ENCODE measurements around the gene ORAI2.
"Not testable (repeated sequence)": the region's sequence is repeated elsewhere in the genome, so short reads cannot be mapped to it uniquely, and the experiment has no call there.

Gene ORAI2

GRCh38 chr7:102454468-102454867, 21.1 kb downstream of the ORAI2 start:
- Histone ChIP-seq H3K36me3 (replicated peaks; ENCODE audit: low read depth, low read length) (peaks cover 2% of the 10 kb centered on the region), H3K4me2 (ENCODE audit: low read length) (no peak overlapping the region)

DNA sequence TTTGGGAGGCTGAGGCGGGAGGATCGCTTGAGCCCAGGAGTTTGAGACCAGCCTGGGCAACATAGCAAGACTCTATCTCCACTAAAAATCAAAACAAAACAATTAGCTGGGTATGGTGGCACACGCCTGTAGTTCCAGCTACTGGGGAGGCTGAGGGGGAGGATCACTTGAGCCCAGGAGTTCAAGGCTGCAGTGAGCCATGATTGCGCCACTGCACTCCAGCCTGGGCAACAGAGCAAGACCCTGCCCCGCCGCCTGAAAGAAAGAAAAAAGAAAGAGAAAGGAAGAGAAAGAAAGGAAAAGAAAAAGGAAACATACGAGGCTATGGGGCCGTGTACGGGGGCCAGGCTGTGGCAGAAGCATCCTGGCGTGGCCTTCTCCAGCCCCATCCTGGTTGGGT, 21.6 kb downstream of the ORAI2 start:
- not testable (repeated sequence) for H3K27ac ChIP-seq (ENCODE audit: low read length); H3K4me2 ChIP-seq (ENCODE audit: low read length)

More at GRCh38 chr7:102454468-102454867, 21.1 kb downstream of the ORAI2 start:
- Histone ChIP-seq H3K27ac (ENCODE audit: low read length) (no peak overlapping the region), H3K4me3 (ENCODE audit: low read length) (no peak overlapping the region), H3K79me2 (ENCODE audit: low read length) (no peaks in the 10 kb centered on the region), H3K27me3 (ENCODE audit: low read depth, low read length) (no peaks in the 10 kb centered on the region), H3K9ac (ENCODE audit: low read length) (no peak overlapping the region), H3K9me3 (ENCODE audit: insufficient read depth, low read length) (no peaks in the 10 kb centered on the region), H4K20me1 (ENCODE audit: insufficient read depth, low read length) (no peaks in the 10 kb centered on the region), H2AFZ (ENCODE audit: low read depth, low read length) (no peak overlapping the region), H3K4me1 (ENCODE audit: low read length) (peaks cover 17% of the 10 kb centered on the region)
- no peak for TF ChIP-seq EZH2phosphoT487 (IDR thresholded peaks at IDR 0.05; ENCODE audit: low read depth)
- no peak for TF ChIP-seq CTCF (IDR thresholded peaks at IDR 0.05; ENCODE audit: low read depth, low read length)

DNA sequence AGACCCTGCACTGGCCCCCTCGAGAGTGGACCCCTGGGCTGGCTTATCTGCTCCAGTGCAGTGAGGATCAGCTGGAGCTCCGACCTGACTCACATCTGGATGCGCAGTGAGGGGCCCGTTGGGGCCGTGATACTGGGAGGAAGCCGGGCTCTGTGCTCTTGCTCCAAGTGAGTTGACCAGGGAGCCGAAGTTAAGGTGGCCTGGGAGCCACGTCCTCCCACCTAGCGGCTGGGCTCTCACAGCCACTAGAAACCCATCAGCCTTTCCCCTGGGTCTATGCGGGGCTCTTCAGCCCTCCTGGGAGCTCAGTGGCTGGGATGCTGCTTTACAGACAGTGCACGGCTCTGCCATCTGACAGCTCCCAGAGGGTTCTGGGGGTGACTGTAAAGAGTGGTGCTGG, 22.2 kb downstream of the ORAI2 start:
- Histone ChIP-seq H4K20me1 (ENCODE audit: insufficient read depth, low read length) (no peaks in the 10 kb centered on the region), H3K79me2 (ENCODE audit: low read length) (no peaks in the 10 kb centered on the region), H3K4me2 (ENCODE audit: low read length) (no peak overlapping the region), H3K4me1 (ENCODE audit: low read length) (peaks cover 12% of the 10 kb centered on the region), H3K4me3 (ENCODE audit: low read length) (no peak overlapping the region), H3K27ac (ENCODE audit: low read length) (no peak overlapping the region), H2AFZ (ENCODE audit: low read depth, low read length) (no peak overlapping the region), H3K27me3 (ENCODE audit: low read depth, low read length) (no peaks in the 10 kb centered on the region), H3K9ac (ENCODE audit: low read length) (no peak overlapping the region), H3K9me3 (ENCODE audit: insufficient read depth, low read length) (no peaks in the 10 kb centered on the region), H3K36me3 (replicated peaks; ENCODE audit: low read depth, low read length) (peaks cover 4% of the 10 kb centered on the region)
- TF ChIP-seq CTCF (IDR thresholded peaks at IDR 0.05; ENCODE audit: low read depth, low read length) = no peak
- TF ChIP-seq EZH2phosphoT487 (IDR thresholded peaks at IDR 0.05; ENCODE audit: low read depth) = no peak

More for the DNA sequence above, 21.6 kb downstream of the ORAI2 start:
- not testable (repeated sequence) for H3K27me3 ChIP-seq (ENCODE audit: low read depth, low read length); H3K4me3 ChIP-seq (ENCODE audit: low read length); H3K9me3 ChIP-seq (ENCODE audit: insufficient read depth, low read length); H2AFZ ChIP-seq (ENCODE audit: low read depth, low read length); H3K79me2 ChIP-seq (ENCODE audit: low read length); H3K9ac ChIP-seq (ENCODE audit: low read length); H3K36me3 ChIP-seq (replicated peaks; ENCODE audit: low read depth, low read length); H4K20me1 ChIP-seq (ENCODE audit: insufficient read depth, low read length)
- peaks cover 17% of the 10 kb centered on the region for H3K4me1 ChIP-seq (ENCODE audit: low read length)

- H3K27ac ChIP-seq (ENCODE audit: low read length) = no peak overlapping the region
- H4K20me1 ChIP-seq (ENCODE audit: insufficient read depth, low read length) = no peaks in the 10 kb centered on the region
- TF ChIP-seq CTCF (IDR thresholded peaks at IDR 0.05; ENCODE audit: low read depth, low read length) = no peak
- no peak for TF ChIP-seq EZH2phosphoT487 (IDR thresholded peaks at IDR 0.05; ENCODE audit: low read depth)
- H3K4me2 ChIP-seq (ENCODE audit: low read length) = no peak overlapping the region
- H3K9me3 ChIP-seq (ENCODE audit: insufficient read depth, low read length) = no peaks in the 10 kb centered on the region
- peaks cover 4% of the 10 kb centered on the region for H3K36me3 ChIP-seq (replicated peaks; ENCODE audit: low read depth, low read length)
- no peak overlapping the region for H2AFZ ChIP-seq (ENCODE audit: low read depth, low read length)
- H3K27me3 ChIP-seq (ENCODE audit: low read depth, low read length) = no peaks in the 10 kb centered on the region
- H3K79me2 ChIP-seq (ENCODE audit: low read length) = no peaks in the 10 kb centered on the region
- H3K4me1 ChIP-seq (ENCODE audit: low read length) = peaks cover 6% of the 10 kb centered on the region
- no peak overlapping the region for H3K9ac ChIP-seq (ENCODE audit: low read length)
- H3K4me3 ChIP-seq (ENCODE audit: low read length) = no peak overlapping the region
Observed at GRCh38 chr7:102456327-102456726, 23.0 kb downstream of the ORAI2 start.

All from OCI-LY3 (cell line).